Calu3 (cell line): ENCODE results near the gene HIVEP3. TPM values are rescaled to one million over a fixed set of nuclear protein-coding genes. Genes with fewer than 3 reads are reported as not detected.

Experiments used
- BruUV-seq: library from RNA; stranded (reverse); fragments of 400-500 nt; replicated peaks from 2 replicates; lab custom pipeline; 2021; lab: Mats Ljungman, UMichigan
- CTCF ChIA-PET: fragments of 300-600 bp; sonication (Branson Sonifier 250); formaldehyde crosslinking; loops from one replicate; lab custom pipeline; 2022; ENCODE audit warnings: antibody characterized with exemption; lab: Charles Lee
- DNase-seq: peaks from one replicate; pipeline ENCODE4 v3.0.0; 2022
- H3K27ac Mint-ChIP-seq: one replicate; pipeline ENCODE4 v1.8.0; 2022; ENCODE audit warnings: mixed read lengths; ENCODE audit not compliant: unreplicated experiment
- H3K27me3 Mint-ChIP-seq: one replicate; pipeline ENCODE4 v1.8.0; 2022; ENCODE audit warnings: mixed read lengths; ENCODE audit not compliant: unreplicated experiment
- H3K36me3 Mint-ChIP-seq: one replicate; pipeline ENCODE4 v1.8.0; 2022; ENCODE audit warnings: mild to moderate bottlenecking, moderate library complexity, mixed read lengths; ENCODE audit not compliant: insufficient read depth, unreplicated experiment
- H3K4me1 Mint-ChIP-seq: one replicate; pipeline ENCODE4 v1.8.0; 2022; ENCODE audit warnings: mild to moderate bottlenecking, low read depth, mixed read lengths; ENCODE audit not compliant: unreplicated experiment
- H3K4me3 Mint-ChIP-seq: one replicate; pipeline ENCODE4 v1.8.0; 2022; ENCODE audit warnings: mild to moderate bottlenecking, low read depth, moderate library complexity, mixed read lengths; ENCODE audit not compliant: unreplicated experiment
- H3K9me3 Mint-ChIP-seq: one replicate; pipeline ENCODE4 v1.8.0; 2022; ENCODE audit warnings: low read depth, mixed read lengths; ENCODE audit not compliant: unreplicated experiment
- intact Hi-C: fragments of 100-400 bp; cut with micrococcal nuclease; formaldehyde crosslinking; loops from one replicate; pipeline ENCODE4 v1.10.0; 2022; ENCODE audit not compliant: unreplicated experiment
- total RNA-seq: library from RNA; stranded (reverse); gene quantifications from 2 replicates; pipeline ENCODE4 v1.2.3, GENCODE V29; 2022
- TF ChIP-seq, protein P1 (sequence below): fragments of 200-600 bp; IDR thresholded peaks from one replicate; pipeline ENCODE4 v1.8.0; 2022; ENCODE audit warnings: antibody characterized with exemption; ENCODE audit not compliant: unreplicated experiment

The HIVEP3 gene
- total RNA-seq, 1 experiment from 2014 or later = 9.0 TPM

DNA sequence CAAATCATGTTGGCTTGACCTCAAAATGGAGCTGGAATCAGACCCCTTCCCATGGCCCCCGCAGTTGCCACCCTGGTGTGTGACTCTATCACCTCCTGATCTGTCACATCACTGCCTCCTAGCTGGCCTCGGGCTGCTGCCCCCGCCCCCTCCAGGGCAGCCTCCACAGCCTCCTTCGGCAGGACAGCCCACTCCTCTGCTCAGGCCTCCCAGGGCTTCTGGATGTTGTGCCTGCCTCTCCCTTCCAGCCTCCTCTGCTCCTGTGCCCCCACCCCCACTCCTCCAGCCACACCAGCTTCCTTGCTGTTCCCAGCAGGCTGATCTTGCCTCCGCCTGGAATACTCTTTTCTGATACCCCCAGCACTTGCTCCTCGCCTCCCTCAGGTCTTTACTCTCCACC lies 299.9 kb downstream of the HIVEP3 start:
- no TSS peak for BruUV-seq
- no peak overlapping the region for H3K27ac Mint-ChIP-seq
- H3K27me3 Mint-ChIP-seq = peaks cover 13% of the 10 kb centered on the region
- H3K9me3 Mint-ChIP-seq = no peaks in the 10 kb centered on the region
- intact Hi-C loops = no loop called here
- no peak for DNase-seq
- TF ChIP-seq, protein P1, sequence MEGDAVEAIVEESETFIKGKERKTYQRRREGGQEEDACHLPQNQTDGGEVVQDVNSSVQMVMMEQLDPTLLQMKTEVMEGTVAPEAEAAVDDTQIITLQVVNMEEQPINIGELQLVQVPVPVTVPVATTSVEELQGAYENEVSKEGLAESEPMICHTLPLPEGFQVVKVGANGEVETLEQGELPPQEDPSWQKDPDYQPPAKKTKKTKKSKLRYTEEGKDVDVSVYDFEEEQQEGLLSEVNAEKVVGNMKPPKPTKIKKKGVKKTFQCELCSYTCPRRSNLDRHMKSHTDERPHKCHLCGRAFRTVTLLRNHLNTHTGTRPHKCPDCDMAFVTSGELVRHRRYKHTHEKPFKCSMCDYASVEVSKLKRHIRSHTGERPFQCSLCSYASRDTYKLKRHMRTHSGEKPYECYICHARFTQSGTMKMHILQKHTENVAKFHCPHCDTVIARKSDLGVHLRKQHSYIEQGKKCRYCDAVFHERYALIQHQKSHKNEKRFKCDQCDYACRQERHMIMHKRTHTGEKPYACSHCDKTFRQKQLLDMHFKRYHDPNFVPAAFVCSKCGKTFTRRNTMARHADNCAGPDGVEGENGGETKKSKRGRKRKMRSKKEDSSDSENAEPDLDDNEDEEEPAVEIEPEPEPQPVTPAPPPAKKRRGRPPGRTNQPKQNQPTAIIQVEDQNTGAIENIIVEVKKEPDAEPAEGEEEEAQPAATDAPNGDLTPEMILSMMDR = no peak
- CTCF ChIA-PET = no interaction called here
- no peaks in the 10 kb centered on the region for H3K4me1 Mint-ChIP-seq
- H3K36me3 Mint-ChIP-seq = no peaks in the 10 kb centered on the region
- H3K4me3 Mint-ChIP-seq = no peak overlapping the region

DNA sequence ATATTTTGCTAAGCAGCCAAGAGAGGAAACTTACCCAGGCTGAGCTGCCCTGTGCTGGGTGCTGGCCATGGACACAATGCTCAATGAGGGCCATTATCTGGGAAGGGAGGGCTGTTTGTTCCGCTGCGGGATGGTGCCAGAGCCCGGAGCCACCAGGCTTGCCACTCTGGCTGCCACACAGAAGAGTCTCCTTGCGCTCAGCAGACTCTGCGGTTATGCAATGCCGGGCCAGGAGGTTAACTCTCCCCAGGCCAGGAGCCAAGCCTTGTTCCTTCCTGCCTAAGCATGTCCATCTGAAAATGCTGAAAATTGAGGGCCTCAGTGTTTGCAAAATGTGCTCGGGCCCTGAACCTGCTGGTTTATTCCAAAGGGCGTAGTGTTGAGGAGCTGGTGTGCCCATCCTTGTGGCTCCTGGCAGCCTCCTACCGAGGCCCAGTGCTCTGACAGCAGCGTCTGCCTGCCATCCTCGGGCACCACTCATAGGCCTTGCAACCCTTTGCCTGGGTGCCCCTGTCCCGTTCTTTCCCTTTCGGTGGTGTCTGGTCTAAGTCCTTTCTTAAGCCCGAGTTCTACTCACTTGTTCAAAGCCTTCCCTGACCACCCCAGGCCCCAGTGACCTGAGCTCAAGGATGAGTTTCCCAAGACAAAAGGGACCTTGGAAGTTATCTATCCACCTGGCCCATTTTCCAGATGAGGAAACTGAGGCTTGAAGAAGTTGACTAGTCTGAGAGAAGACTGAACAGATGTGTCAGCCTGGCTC lies 300.5 kb downstream of the HIVEP3 start:
- TF ChIP-seq, protein P1 = no peak
- intact Hi-C loops = no loop called here
- Mint-ChIP-seq H3K36me3 (no peaks in the 10 kb centered on the region), H3K4me1 (no peaks in the 10 kb centered on the region), H3K9me3 (no peaks in the 10 kb centered on the region), H3K4me3 (no peak overlapping the region), H3K27ac (no peak overlapping the region), H3K27me3 (peaks cover 13% of the 10 kb centered on the region)
- no TSS peak for BruUV-seq
- peak; percentile 47 for DNase-seq
- CTCF ChIA-PET = no interaction called here

DNA sequence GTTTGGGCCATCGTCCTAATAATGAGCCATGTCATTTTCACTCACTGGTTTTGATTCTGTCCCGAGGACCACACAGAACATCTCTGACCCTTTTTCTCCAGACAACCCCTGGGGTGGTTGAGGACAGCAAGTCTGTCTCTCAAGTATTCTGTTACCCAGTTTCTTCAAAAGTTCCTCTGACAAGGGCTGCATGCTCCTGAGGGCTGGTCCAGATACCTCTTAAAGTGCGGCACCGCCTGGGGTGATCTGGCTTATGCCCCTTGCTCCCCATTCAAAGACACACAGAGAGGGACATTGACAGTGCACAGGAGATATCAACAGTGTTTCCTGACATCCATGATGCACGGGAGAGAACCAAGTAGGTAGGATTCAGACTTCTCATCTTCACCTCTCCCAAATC lies 301.4 kb downstream of the HIVEP3 start:
- peaks cover 13% of the 10 kb centered on the region for H3K27me3 Mint-ChIP-seq
- BruUV-seq = no TSS peak
- no peaks in the 10 kb centered on the region for H3K9me3 Mint-ChIP-seq
- intact Hi-C loops = no loop called here
- CTCF ChIA-PET = no interaction called here
- H3K36me3 Mint-ChIP-seq = no peaks in the 10 kb centered on the region
- TF ChIP-seq, protein P1 = no peak
- H3K4me1 Mint-ChIP-seq = no peaks in the 10 kb centered on the region
- no peak for DNase-seq
- H3K4me3 Mint-ChIP-seq = no peak overlapping the region
- H3K27ac Mint-ChIP-seq = no peak overlapping the region

DNA sequence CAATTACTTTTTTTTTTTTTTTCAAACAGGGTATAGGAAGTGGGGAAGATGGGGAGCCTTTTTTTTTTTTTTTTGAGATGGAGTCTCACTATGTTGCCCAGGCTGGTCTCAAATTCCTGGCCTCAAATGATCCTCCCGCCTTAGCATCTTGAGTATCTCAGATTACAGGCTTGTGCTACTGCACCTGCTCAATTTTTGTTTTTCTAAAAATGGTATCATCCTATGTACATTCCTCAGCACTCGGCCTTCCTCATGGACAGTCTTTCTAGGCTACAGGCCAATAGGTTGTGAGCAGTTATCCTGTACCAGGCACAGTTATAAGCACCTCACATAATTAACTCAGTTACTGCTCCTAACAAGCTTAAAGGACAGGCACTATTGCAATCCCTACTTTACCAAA lies 302.2 kb downstream of the HIVEP3 start:
- peaks cover 5% of the 10 kb centered on the region for H3K27me3 Mint-ChIP-seq
- no peaks in the 10 kb centered on the region for H3K4me1 Mint-ChIP-seq
- intact Hi-C loops = no loop called here
- TF ChIP-seq, protein P1 = no peak
- no peaks in the 10 kb centered on the region for H3K36me3 Mint-ChIP-seq
- H3K9me3 Mint-ChIP-seq = no peaks in the 10 kb centered on the region
- H3K27ac Mint-ChIP-seq = no peak overlapping the region
- H3K4me3 Mint-ChIP-seq = no peak overlapping the region
- CTCF ChIA-PET = no interaction called here
- no peak for DNase-seq
- BruUV-seq = no TSS peak
